Measurements from ENCODE around the gene SLC6A17. TPM values are rescaled to one million over a fixed set of nuclear protein-coding genes. Genes with fewer than 3 reads are reported as not detected.

Gene SLC6A17
- total RNA-seq, 1 donor from 2014 or later: 0.51 TPM

DNA sequence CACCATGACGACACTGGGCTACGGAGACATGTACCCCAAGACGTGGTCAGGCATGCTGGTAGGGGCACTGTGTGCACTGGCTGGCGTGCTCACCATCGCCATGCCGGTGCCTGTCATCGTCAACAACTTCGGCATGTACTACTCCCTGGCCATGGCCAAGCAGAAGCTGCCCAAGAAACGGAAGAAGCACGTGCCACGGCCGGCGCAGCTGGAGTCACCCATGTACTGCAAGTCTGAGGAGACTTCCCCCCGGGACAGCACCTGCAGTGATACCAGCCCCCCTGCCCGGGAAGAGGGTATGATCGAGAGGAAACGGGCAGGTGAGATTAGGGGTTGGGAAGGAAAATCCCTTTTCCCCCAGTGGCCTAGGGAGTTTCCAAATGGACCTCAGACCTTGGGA lies 73.3 kb downstream of the SLC6A17 start:
- DNase-seq: no peak

- no peak for DNase-seq
These were observed 74.1 kb downstream of the SLC6A17 start for GRCh38 chr1:110224240-110224995.

DNA sequence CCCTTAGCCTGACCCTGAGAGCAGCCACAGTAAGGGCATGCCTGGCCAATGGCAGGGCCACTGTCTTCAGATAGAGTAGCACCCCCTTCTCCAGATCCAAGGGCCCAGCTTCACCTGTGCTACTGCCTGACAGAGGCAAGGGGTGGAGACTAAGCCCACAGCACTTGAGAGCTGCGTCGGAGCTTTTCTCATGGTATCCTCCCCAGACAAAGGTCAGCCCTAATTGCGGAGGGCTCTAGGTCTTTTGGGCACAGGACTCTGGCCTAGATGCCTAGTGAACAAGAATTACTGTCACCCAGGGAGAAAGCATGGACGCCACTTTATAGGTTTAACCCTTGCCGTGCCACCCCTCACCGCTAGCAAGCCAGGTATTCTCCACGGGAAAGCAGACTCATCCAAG lies 74.9 kb downstream of the SLC6A17 start:
- DNase-seq: no peak

DNA sequence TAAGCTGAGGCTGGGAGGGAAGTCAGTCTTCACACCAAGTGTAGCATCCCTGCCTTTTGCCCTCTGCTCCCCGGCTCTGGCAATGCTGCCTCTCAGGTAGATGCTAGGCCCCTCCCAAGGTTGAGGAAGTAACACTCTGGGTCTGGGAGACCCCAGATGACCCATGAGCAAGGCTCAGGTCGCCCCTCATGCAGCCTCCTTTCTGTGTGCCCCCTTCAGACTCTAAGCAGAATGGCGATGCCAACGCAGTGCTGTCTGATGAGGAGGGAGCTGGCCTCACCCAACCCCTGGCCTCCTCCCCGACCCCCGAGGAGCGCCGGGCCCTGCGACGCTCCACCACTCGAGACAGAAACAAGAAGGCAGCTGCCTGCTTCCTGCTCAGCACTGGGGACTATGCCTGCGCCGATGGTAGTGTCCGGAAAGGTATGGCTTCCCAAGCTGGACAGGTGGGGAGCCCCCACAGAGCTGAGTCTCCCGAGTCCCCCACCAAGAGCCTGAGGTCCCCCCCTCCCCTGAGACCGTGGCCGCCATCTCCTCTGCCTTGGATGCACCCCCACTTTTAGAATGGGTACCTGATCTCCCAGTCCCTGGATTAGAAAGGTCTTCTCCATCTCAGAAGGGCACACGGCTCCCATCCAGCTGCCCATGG lies 75.6 kb downstream of the SLC6A17 start:
- DNase-seq: no peak

DNA sequence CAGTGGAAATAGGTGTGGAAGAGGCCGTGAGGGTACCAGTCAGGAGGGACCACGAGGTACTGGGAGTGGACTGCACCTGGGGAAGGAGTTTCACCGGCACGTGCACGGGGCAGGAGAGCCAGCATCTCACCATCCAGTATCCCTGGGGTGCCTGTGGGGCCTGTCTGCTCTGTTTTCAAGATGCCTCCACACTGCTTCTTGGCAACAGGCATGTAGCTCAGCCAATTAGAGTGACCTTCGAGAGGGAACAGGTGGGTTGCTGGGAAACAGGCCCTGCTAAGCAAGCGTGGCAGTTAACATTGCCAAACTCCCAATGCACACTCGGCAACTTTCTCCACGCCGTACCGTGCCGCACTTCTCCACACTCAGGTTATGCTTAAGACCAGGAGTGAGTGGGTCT lies 77.5 kb downstream of the SLC6A17 start:
- DNase-seq: no peak

DNA sequence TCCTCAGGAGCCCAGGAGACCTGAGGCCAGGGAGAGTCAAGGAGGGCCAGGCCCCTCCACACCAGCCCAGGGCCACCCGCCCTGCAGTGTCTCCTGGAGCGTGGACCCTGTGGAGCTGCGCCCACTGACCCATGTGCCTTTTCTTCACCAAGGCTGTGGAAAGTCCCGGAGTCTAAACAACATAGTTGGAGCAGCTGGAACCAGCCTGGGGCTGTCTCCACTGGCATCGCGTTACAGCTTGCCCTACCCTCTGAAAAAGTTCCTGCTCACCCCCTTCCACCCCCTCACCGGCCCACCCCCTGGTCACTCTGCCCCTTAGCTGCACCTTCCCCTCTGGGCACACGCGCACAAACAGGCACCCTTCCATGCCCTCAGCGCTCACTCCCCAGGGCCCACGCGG lies 78.1 kb downstream of the SLC6A17 start:
- DNase-seq: no peak

DNA sequence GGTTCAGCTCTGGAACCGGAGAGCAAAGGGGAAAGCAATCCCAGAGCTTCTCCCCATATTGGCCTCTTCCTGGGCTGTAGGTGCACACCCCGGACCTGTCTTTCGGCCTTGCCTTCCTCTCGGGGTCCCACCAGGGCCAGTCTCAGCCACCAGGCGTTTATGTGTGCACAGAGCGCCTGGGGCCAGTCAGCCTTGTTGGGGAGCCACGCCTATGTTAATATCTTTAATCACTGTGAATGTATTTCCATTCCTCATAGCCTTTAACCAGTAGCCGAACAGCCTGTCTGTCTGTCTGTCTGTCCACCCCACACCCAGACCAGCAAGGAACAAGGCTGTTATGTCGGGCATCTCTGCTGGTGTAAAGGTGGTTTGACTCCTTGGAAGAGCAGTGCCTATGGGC lies 78.6 kb downstream of the SLC6A17 start:
- DNase-seq: no peak

DNA sequence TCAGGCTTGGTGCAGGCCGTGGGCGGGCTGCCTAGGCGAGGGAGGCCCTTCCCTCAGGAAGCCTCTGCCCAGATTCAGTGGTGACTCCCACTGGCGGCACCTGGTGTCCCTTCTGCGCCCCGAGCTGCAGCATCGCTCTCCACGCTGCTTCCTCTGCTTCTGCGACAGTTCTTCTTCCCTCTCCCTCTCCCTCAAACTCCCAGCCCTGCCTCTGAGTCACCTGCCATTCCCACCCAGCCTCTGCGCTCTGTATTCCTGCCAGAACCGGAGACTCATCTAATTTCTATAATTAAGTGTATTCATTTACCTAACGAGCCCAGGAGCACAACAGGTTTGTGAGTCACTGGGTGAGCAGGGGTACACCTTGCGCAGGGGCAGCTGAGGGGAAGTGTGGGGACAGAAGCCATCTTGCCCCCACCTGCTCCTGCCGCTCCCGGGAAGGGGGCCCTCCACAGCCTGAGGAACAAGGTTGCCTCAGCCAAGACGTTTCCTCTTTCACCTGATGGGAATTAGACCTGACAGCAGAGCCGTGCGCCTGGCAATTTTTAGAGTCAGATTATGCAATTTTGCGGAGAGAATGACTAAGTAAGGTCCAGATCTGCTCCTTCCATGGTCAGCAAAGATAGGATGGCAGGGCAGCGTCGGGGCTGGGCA lies 79.2 kb downstream of the SLC6A17 start:
- DNase-seq: no peak

DNA sequence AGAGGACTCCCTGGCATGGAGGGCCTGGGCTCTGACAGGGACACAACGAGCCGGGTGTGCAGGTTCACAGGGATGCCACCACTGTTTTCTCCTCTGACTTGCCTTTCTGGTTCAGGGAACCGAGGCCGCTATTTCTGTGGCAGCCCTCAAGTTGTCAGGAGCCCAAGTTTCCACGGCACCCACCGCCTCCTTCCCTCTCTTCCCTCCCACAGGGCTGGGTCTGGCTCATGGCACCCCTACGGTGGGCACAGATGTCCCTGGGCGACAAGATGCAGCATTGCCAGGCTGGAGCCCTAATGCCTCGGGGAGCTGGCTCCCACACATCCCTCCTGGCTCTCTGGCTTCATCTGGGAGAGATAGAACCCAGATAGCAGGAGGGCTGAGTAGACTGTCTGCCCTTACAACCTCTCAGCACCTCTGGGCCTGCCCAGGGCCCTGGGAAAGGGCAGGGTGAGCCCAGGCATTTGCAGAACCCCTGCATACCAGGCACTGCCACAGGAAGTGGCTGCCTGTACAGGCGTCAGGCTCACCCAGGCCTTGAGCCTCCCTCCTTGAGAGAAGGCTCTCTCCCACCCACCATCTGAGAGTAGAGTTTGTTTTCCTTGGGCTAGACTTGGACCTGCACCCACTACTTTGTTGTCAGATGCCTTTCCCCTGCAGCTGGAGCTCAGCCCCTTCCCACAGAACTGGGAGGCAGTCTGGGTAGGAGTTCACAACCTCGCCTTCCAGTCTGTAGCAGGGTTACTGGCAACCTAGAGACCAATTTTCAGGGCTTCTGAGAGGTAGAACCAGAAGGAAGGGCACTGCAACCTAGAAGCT lies 80.3 kb downstream of the SLC6A17 start:
- DNase-seq: no peak

GRCh38 chr1:110233861-110234260 lies 83.6 kb downstream of the SLC6A17 start:
- DNase-seq: no peak

- DNase-seq: peak; percentile 13
These were observed 84.4 kb downstream of the SLC6A17 start for GRCh38 chr1:110234691-110235090.

GRCh38 chr1:110235181-110235833 lies 85.0 kb downstream of the SLC6A17 start:
- no peak for DNase-seq

GRCh38 chr1:110235834-110236682 lies 85.8 kb downstream of the SLC6A17 start:
- DNase-seq: peak; percentile 74

- DNase-seq: no peak
These were observed 87.3 kb downstream of the SLC6A17 start for GRCh38 chr1:110237386-110238152.

DNA sequence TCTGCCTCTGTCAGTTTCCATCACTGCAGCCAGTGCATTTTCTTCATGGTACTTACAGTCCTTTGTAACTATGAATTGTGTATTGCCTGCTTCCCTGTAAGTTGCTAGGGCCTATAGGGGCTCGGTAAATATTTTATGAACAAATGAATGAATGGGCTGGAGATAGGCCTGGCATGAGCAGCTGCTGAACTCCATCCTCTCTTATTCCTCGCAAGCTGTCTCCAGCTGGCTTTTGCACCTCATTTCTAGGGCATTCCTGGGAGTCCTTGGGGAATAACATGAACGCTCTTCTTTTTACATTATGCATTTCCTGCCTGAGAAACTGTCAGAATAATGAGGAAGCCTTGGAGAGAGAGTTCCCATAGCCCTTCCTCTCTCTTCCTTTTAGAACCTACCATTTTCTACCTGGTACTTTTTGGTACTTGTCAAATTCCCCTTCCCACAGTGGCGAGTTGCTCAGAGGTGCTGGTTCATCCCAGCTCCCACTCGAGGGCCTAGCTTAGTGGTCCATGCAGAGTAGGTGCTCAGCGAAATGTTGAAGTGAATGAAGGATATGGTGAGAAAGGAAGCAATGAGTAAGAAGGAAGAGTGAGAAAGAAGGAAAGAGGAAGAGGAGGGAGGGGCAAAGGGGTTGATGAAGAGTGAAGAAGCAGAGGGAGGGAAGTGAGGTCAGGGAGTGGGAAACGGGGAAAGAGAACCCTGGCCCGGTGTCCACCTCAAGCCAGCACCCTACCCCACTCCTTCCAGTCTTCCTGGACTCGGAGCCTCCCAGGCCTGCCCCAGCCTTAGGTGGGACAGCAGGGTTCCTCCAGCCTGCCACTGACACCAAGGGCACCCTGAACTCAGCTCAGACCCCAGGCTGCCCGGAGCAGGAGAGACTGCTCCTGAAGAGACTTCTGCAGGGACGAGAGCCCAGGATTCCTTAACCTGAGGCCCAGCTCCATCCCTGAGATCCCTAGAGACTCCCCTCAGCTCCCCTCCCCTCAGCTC lies 89.4 kb downstream of the SLC6A17 start:
- no peak for DNase-seq

- DNase-seq: no peak
These were observed 90.3 kb downstream of the SLC6A17 start for GRCh38 chr1:110240476-110241210.

- DNase-seq: no peak
These were observed 91.2 kb downstream of the SLC6A17 start for GRCh38 chr1:110241516-110241915.

- DNase-seq: no peak
These were observed 91.8 kb downstream of the SLC6A17 start for GRCh38 chr1:110242062-110242461.

GRCh38 chr1:110242731-110243130 lies 92.4 kb downstream of the SLC6A17 start:
- DNase-seq: no peak
